Liver (tissue), 9 donors: ENCODE data around the gene ZNF148. TPM values are rescaled to one million over a fixed set of nuclear protein-coding genes. Genes with fewer than 3 reads are reported as not detected.

Experiments used
- DNase-seq: peaks from one replicate; pipeline ENCODE4 v3.0.0-alpha.2; 2017; ENCODE audit warnings: low spot score
- H3K27ac ChIP-seq, 2 donors: one replicate each; pipeline ENCODE4 v1.7.0; 2013; ENCODE audit warnings: inconsistent platforms in 2 of 2, low read length in 2 of 2, control low read depth in 1 of 2, low read depth in 1 of 2, mild to moderate bottlenecking in 1 of 2
- H3K27me3 ChIP-seq, 4 donors: one replicate each; pipeline versions ENCODE4 v1.6.1 to v1.7.0; 2013; ENCODE audit warnings: low read length in 3 of 4, inconsistent platforms in 1 of 4, mild to moderate bottlenecking in 1 of 4, moderate library complexity in 1 of 4; ENCODE audit not compliant: control insufficient read depth in 4 of 4, insufficient read depth in 4 of 4
- H3K36me3 ChIP-seq, 4 donors: one replicate each; pipeline versions ENCODE4 v1.6.1 to v1.7.0; 2013; ENCODE audit warnings: low read length in 3 of 4, mild to moderate bottlenecking in 3 of 4, low read depth in 1 of 4, moderate library complexity in 1 of 4; ENCODE audit not compliant: control insufficient read depth in 4 of 4, insufficient read depth in 3 of 4
- H3K4me1 ChIP-seq, 4 donors: one replicate each; pipeline versions ENCODE4 v1.6.1 to v1.7.0; 2013; ENCODE audit warnings: low read length in 3 of 4, mild to moderate bottlenecking in 3 of 4, moderate library complexity in 1 of 4; ENCODE audit not compliant: control insufficient read depth in 4 of 4, insufficient read depth in 4 of 4
- H3K4me3 ChIP-seq, 3 donors: one replicate each; pipeline versions ENCODE4 v1.6.1 to v1.7.0; 2013; ENCODE audit warnings: low read length in 3 of 3, control low read depth in 1 of 3, low read depth in 1 of 3, mild to moderate bottlenecking in 1 of 3
- H3K9ac ChIP-seq, 2 donors: one replicate each; pipeline ENCODE4 v1.7.0; 2013; ENCODE audit warnings: low read length in 2 of 2, mild to moderate bottlenecking in 2 of 2, moderate library complexity in 2 of 2, control low read depth in 1 of 2, low read depth in 1 of 2
- H3K9me3 ChIP-seq, 4 donors: one replicate each; pipeline versions ENCODE4 v1.6.1 to v1.7.0; 2013; ENCODE audit warnings: low read length in 3 of 4; ENCODE audit not compliant: control insufficient read depth in 4 of 4
- EGR1 ChIP-seq, 2 donors: IDR thresholded peaks; 2 replicates each; pipeline ENCODE4 v1.6.1; 2016 to 2018; ENCODE audit warnings: antibody characterized with exemption in 2 of 2, low read depth in 2 of 2
- FOXA1 ChIP-seq: IDR thresholded peaks from 2 replicates; pipeline ENCODE4 v1.6.1; 2016; ENCODE audit warnings: antibody characterized with exemption
- FOXA2 ChIP-seq: IDR thresholded peaks from 2 replicates; pipeline ENCODE4 v1.6.1; 2016; ENCODE audit warnings: antibody characterized with exemption
- GABPA ChIP-seq, 2 donors: IDR thresholded peaks in 1 of 2; conservative IDR thresholded peaks in 1 of 2; 2 replicates each; pipeline ENCODE4 v1.6.1; 2016; ENCODE audit warnings: antibody characterized with exemption in 2 of 2, mild to moderate bottlenecking in 1 of 2, moderate library complexity in 1 of 2
- HNF4G ChIP-seq: IDR thresholded peaks from 2 replicates; pipeline ENCODE4 v1.6.1; 2016; ENCODE audit warnings: antibody characterized with exemption
- NR2F2 ChIP-seq: IDR thresholded peaks from 2 replicates; pipeline ENCODE4 v1.6.1; 2016; ENCODE audit warnings: antibody characterized with exemption
- RXRA ChIP-seq, 2 donors: IDR thresholded peaks; 2 replicates each; pipeline ENCODE4 v1.6.1; 2017 to 2018; ENCODE audit warnings: antibody characterized with exemption in 2 of 2, mild to moderate bottlenecking in 1 of 2
- SP1 ChIP-seq: IDR thresholded peaks from 2 replicates; pipeline ENCODE4 v1.6.1; 2018; ENCODE audit warnings: antibody characterized with exemption, mild to moderate bottlenecking
- TAF1 ChIP-seq: conservative IDR thresholded peaks from 2 replicates; pipeline ENCODE4 v1.6.1; 2016; ENCODE audit warnings: antibody characterized with exemption, mild to moderate bottlenecking
- YY1 ChIP-seq: IDR thresholded peaks from 2 replicates; pipeline ENCODE4 v1.6.1; 2016; ENCODE audit warnings: antibody characterized with exemption, mild to moderate bottlenecking
- WGBS: extraction: QIAGEN DNeasy Blood & Tissue Kit; methylation state at CpG from one replicate; pipeline ENCODE4 v1.1.7; 2013; 5-methylcytosine and 5-hydroxymethylcytosine counted together
- polyA plus RNA-seq, 2 donors: library from polyadenylated mRNA; stranded (reverse) in 1 of 2; unstranded in 1 of 2; fragments of 200-250 nt in 1 of 2; fragments of >200 nt in 1 of 2; fragmentation: Nextera tagmentation in 1 of 2; extraction: Ambion mirVana in 1 of 2; gene quantifications; one replicate each; pipeline versions ENCODE4 v1.2.1 to v1.2.3, GENCODE V29; 2013 to 2015
- total RNA-seq, 2 donors: library from RNA; depleted of rRNA; stranded (reverse); fragments of >200 nt; gene quantifications; one replicate each; pipeline ENCODE4 v1.2.3, GENCODE V29; 2014
- TF ChIP-seq, protein P1 (sequence below): IDR thresholded peaks from 2 replicates; pipeline ENCODE4 v1.6.1; 2016; ENCODE audit warnings: antibody characterized with exemption, mild to moderate bottlenecking
- TF ChIP-seq, protein P2 (sequence below): IDR thresholded peaks from 2 replicates; pipeline ENCODE4 v1.6.1; 2016; ENCODE audit warnings: antibody characterized with exemption
- TF ChIP-seq, protein P3 (sequence below): IDR thresholded peaks from 2 replicates; pipeline ENCODE4 v1.6.1; 2016; ENCODE audit warnings: antibody characterized with exemption
- TF ChIP-seq, protein P4 (sequence below): IDR thresholded peaks from 2 replicates; pipeline ENCODE4 v1.6.1; 2016; ENCODE audit warnings: antibody characterized with exemption
- donor health status: healthy.
- donor health status: healthy.
- donor health status: healthy.
- donor health status: healthy.
- donor health status: healthy.

Gene ZNF148
- total and polyA plus RNA-seq, 4 donors = 4.0 to 20.3 (median 17.1) TPM

DNA sequence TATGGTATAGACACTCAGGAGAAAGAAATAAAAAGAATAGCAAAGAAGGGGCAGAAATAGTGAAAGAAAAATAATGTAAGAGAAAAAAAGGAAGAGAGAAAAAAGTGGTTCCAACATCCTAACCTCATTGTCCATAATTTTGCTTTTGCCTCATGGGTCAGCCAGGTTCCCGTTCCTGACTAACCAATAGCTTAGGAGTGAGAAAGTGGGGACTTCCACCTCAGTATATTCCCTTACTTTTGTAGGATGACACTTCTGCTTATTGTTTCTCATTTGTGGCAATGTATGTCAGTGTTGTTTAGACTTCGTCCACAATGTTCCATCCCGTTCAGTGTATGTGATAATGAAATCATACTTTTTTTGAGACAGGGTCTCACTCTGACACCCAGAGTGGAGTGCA lies 153.3 kb downstream of the ZNF148 start (continued):
- TF ChIP-seq, protein P1, sequence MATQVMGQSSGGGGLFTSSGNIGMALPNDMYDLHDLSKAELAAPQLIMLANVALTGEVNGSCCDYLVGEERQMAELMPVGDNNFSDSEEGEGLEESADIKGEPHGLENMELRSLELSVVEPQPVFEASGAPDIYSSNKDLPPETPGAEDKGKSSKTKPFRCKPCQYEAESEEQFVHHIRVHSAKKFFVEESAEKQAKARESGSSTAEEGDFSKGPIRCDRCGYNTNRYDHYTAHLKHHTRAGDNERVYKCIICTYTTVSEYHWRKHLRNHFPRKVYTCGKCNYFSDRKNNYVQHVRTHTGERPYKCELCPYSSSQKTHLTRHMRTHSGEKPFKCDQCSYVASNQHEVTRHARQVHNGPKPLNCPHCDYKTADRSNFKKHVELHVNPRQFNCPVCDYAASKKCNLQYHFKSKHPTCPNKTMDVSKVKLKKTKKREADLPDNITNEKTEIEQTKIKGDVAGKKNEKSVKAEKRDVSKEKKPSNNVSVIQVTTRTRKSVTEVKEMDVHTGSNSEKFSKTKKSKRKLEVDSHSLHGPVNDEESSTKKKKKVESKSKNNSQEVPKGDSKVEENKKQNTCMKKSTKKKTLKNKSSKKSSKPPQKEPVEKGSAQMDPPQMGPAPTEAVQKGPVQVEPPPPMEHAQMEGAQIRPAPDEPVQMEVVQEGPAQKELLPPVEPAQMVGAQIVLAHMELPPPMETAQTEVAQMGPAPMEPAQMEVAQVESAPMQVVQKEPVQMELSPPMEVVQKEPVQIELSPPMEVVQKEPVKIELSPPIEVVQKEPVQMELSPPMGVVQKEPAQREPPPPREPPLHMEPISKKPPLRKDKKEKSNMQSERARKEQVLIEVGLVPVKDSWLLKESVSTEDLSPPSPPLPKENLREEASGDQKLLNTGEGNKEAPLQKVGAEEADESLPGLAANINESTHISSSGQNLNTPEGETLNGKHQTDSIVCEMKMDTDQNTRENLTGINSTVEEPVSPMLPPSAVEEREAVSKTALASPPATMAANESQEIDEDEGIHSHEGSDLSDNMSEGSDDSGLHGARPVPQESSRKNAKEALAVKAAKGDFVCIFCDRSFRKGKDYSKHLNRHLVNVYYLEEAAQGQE = no peak
- TF ChIP-seq RXRA (IDR thresholded peaks at IDR 0.05) (no peak), EGR1 (IDR thresholded peaks at IDR 0.05; ENCODE audit: low read depth in 2 of 2) (no peak), TAF1 (no peak), SP1 (no peak), GABPA (IDR thresholded peaks at IDR 0.05 in 1 of 2, conservative IDR thresholded peaks at IDR 0.05 in 1 of 2) (no peak), FOXA2 (no peak), NR2F2 (no peak)
- TF ChIP-seq, protein P2, sequence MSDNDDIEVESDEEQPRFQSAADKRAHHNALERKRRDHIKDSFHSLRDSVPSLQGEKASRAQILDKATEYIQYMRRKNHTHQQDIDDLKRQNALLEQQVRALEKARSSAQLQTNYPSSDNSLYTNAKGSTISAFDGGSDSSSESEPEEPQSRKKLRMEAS = no peak

DNA sequence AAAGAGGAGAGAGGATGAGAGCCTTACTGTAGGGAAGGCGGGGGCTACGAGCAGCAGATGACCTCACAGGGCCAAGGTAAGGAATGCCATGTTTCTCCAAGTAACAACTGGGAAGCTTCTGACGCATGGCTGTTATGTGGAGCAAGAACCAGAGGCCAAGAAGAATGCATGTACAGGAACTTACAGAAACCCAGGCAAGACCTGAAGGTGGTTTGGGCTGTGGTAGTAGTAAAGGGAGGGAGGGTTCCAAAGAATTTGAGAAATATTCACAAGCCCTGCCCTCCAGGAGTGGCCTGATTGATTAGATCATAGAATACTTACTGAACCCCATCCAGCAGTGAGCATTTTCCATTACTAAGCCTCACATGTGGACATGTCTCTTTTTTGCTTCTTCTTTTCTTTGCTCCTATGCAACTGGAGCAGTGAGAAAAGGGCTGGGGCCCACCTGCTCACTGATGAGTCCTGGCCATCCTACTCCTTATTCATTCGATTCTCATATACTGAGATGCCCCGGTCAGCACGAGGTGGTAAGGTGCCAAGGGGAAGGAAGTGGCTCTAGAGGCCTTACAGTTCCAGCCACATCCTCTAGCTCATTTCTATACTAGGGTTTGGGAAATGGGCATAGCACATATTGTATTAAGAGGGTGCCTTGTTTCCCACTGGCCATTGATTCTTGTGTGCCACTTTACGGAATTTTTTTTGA lies 154.2 kb downstream of the ZNF148 start:
- no peaks in the 10 kb centered on the region for H3K27me3 ChIP-seq
- H3K9ac ChIP-seq = no peak overlapping the region
- TF ChIP-seq, protein P3, sequence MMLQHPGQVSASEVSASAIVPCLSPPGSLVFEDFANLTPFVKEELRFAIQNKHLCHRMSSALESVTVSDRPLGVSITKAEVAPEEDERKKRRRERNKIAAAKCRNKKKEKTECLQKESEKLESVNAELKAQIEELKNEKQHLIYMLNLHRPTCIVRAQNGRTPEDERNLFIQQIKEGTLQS = no peak
- whole genome bisulfite sequencing = 82% methylated on average over 7 of the region's 7 CpGs
- DNase-seq = no peak
- no peaks in the 10 kb centered on the region for H3K4me1 ChIP-seq
- no peaks in the 10 kb centered on the region for H3K9me3 ChIP-seq
- no peak overlapping the region for H3K27ac ChIP-seq
- H3K36me3 ChIP-seq = no peaks in the 10 kb centered on the region
- no peak overlapping the region for H3K4me3 ChIP-seq

DNA sequence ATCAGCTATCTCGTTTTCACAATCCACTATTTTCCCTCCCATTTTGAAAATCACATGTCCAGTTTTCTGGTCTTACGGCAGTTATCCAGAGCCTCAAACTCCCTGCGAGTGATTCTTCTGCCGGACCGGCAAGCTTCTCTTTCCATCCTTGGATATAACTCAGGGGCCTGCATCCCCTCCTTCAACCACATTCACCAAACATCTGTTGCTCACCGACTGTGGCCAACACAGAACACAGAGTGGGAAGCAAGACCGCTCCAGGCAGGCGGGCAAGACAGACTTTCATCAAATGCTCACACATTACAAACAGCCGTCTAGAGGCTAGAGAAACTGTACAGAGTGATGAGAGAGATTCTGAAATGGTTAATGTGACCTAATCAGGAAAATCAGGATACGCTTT lies 154.9 kb downstream of the ZNF148 start:
- Histone ChIP-seq H3K36me3 (no peaks in the 10 kb centered on the region), H3K9me3 (no peaks in the 10 kb centered on the region), H3K27ac (no peak overlapping the region), H3K9ac (no peak overlapping the region), H3K4me1 (no peaks in the 10 kb centered on the region), H3K27me3 (no peaks in the 10 kb centered on the region), H3K4me3 (no peak overlapping the region)
- no peak for TF ChIP-seq FOXA1
- TF ChIP-seq, protein P4, sequence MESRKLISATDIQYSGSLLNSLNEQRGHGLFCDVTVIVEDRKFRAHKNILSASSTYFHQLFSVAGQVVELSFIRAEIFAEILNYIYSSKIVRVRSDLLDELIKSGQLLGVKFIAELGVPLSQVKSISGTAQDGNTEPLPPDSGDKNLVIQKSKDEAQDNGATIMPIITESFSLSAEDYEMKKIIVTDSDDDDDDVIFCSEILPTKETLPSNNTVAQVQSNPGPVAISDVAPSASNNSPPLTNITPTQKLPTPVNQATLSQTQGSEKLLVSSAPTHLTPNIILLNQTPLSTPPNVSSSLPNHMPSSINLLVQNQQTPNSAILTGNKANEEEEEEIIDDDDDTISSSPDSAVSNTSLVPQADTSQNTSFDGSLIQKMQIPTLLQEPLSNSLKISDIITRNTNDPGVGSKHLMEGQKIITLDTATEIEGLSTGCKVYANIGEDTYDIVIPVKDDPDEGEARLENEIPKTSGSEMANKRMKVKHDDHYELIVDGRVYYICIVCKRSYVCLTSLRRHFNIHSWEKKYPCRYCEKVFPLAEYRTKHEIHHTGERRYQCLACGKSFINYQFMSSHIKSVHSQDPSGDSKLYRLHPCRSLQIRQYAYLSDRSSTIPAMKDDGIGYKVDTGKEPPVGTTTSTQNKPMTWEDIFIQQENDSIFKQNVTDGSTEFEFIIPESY = no peak
- TF ChIP-seq HNF4G = no peak
- TF ChIP-seq YY1 = no peak
- TF ChIP-seq NR2F2 = no peak
- TF ChIP-seq, protein P1 = no peak
- no peak for DNase-seq
- WGBS = 88% methylated on average over 10 of the region's 10 CpGs
